HG03520 (cell line): ENCODE data around the gene HK3.

Experiments used
- ATAC-seq: cut with Tn5 transposase; IDR thresholded peaks from one replicate; pipeline ENCODE4 v1.9.1; 2021; ENCODE audit warnings: mild to moderate bottlenecking, moderate library complexity; ENCODE audit not compliant: unreplicated experiment

HK3 gene

GRCh38 chr5:176851380-176851779, 47.8 kb downstream of the HK3 start:
- ATAC-seq, result no peak

GRCh38 chr5:176850371-176851245, 48.5 kb downstream of the HK3 start:
- no peak for ATAC-seq

DNA sequence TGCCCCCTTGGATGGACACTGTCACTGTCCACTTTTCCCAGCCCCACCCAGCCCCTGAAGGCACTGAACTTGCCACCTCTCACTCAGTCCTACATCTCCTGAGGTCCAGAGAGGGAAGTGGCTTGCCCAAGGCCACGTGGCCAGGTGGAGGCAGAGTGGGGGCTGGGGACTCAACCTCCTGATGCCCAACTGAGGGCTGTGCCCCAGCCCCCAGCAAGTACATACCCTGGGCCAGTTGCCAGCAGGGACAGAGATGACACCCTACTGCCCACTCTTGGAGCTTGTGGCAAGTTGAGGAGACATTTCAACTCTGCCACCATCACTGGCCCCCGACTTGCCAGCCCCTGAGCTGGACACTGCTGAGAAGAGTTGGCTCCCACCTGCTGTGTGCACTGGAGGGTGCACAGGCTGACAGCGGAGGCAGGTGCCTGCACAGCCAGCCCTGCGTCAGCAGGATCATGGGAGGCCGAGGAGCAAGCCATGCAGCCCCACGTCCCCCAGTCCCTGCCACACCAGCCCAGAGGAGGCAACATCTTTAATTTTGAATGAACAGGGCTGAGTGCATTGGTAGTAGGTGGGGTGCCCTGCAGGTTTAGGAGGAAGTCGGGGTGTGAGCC, 49.4 kb downstream of the HK3 start:
- ATAC-seq, result no peak

DNA sequence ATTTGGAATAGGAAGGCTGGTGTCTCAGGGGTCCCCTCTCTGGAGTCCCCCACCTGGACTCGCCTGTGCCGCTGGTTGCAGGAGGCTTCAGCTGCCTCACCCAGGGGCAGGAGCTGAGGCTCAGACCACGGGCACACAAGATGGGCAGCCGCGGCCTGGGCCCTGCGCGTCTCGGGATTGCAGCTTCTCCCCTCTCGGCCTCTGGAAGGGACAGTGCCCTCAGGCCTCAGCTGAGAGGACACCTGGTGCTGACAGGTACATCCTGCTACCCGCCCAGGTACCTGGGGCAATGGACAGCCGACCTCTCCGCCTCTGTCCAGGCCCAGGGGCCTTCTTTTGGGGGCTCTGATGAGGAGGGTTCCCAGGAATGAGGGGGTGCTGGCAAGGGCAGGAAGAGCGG, 50.5 kb downstream of the HK3 start:
- no peak for ATAC-seq

GRCh38 chr5:176847726-176848290, 51.3 kb downstream of the HK3 start:
- ATAC-seq, result no peak

GRCh38 chr5:176847148-176847547, 52.0 kb downstream of the HK3 start:
- ATAC-seq, result no peak

DNA sequence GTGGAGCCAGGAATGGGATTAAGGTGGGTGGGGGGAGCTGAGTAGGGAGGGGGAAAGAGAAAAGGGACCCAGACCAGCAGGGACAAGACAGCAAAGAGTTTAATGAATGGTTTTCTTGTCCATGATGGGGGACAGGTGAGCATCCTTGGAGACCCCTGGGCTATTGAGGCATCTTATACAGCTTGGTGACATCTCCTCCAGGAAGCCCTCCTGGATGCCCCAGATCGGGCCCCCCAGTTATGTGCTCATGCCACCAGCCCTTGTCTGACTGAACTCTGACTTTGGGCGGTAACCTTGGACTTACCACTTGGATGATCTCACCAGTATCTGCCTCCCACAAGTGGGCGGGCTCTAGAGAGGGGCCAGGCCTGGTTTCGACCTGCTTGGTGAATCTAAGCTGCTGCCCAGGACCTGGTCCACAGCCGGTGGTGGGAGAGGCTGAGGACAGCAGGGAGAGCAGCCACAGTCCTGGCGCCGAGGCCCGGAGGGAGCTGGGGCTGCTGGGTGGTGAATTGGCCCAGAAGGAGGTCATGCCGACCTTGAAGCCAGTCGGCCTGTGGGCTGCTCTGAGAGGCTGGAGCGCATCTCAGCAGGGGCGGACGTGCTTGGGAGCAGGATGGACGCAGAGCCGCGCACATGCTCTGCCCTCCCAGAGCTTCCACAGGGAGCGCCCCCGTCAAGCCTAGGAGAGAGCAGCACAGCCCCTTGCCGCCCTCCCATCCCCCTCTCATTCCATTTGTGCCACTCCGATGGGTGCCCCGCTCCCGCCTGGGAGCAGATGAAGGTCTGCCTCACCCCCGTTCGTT, 52.6 kb downstream of the HK3 start:
- ATAC-seq, result no peak

DNA sequence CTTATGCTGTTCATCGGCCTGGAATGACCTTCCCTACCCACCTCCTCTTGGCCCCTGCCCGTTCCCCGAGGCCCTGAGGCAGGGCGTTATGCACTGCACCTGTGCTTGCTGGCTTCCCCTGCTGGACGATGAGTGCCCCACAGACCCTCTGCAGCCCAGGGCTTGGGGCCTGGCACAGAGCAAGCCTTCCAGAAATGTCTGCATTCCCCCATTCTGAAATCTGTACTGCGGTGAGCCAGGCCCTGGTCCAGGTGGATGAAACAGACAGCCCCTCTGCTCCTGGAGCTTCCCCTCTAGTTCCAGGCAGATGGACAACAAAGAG, 53.8 kb downstream of the HK3 start:
- ATAC-seq, result no peak

DNA sequence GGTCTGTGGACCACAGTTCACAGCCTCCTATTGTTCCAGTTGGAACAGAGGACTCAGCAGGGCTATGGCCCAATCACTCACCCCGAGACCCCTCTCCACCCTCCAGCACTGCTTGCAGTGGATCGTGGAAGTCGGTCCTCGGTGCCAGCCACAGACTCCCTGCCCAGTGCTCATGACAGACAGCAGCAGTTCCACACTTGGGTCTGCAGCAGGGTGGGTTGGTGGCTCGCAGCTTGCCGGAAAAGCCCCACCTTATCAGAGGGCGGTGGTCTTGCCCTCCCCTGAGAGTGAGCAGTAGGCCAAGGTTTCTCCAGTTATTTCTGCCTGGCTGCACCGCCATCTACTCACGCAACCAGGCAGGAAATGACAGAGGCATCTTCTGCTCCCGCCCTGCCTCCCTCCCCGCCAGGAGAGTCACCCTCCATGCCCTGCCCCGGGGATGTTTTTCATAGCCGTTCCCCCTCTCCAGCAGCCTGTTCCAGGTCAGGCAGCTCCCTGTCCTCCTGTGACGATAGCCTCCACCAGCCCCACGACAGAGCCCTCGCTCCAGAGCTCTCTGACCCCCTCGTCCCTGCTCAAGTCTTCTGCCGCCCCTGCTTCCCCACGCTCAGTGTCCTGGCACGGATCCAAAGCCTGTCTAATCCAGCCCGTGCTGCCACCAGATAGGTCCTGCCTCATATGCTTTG, 54.3 kb downstream of the HK3 start:
- ATAC-seq, result no peak

- no peak for ATAC-seq
Observed at GRCh38 chr5:176844281-176844680, 54.9 kb downstream of the HK3 start.

DNA sequence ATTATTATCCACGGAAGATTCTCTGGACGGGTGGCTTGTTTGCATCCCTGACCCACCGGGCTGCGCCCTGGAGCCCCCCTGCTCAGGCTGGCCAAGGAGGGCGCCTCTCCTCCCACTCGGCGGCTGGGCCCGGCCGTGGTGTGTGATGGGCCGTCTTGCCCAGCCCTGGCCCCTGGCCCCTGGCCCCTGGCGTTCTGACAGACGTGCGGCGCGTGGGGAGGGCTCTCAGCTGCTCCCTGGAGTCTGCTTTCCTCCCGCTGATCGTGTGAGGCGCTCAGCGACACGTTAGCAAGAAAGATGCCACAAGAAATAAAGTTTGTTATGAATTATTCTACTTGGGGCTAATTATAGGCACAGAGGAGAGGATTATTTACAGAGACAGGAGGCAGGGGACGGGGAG, 55.5 kb downstream of the HK3 start:
- ATAC-seq, result no peak

GRCh38 chr5:176837707-176838115, 61.4 kb downstream of the HK3 start:
- no peak for ATAC-seq

DNA sequence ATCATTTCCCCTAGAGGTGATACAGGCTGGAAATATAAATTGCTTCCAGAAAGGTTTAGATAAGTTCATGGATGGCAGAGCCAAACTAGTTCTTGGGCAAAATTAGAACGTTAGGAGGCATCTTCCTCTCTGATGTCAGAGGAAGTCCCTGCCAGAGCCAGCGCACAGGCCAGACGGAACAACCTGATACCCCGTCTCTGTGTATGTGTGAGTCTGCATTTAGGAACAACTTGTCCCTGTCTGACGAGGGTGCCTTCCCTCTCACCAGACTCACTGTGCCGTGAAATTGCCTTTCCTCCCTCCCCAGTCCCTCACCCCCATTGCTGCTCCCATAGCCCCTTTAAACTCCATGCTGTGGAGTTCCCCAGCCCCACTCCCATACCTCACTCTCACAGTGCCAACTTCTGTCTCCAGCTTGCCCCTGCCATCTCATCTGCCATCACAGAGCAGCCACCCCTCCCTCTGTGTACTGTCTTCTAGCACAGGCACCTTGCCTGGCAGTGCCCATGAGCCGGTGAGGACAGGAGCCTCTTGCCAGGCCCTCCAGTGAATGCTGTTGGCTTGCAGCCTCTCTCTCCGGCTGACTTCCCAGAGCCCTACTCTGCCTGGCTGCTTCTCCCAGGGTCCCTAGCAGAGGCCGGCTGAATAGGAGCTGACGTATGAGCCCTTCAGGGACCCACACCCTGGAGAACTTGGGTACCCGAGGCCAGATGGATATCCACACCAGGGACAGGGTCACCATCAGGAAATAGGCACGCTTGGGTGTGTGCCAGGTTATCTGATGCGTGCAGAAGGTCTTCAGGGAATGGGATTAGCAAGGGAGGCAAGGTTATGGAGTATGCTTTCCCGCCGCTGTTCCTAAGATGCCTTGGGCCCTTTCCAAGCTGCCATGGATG, 62.1 kb downstream of the HK3 start:
- no peak for ATAC-seq

GRCh38 chr5:176835918-176836317, 63.2 kb downstream of the HK3 start:
- ATAC-seq, result no peak

- no peak for ATAC-seq
Observed at GRCh38 chr5:176833286-176833685, 65.9 kb downstream of the HK3 start.

DNA sequence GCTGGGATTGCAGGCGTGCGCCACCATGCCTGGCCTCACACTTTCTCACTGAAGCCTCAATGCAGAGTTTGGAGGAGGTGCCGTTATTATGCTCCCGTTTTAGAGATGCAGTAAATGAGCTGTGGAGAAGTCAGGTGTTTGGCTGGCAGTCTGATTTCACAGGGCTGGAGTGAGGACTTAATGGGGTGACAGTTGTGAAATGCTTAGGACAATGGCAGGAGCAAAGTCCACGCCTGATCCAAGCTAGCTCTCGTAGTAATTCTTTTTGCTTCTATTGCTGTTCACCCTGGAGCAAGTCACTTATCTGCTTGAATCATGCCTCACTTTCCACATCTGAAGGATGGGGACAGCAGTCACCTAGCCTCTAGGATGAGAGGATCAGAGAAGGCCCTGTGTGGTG, 67.0 kb downstream of the HK3 start:
- ATAC-seq, result no peak

DNA sequence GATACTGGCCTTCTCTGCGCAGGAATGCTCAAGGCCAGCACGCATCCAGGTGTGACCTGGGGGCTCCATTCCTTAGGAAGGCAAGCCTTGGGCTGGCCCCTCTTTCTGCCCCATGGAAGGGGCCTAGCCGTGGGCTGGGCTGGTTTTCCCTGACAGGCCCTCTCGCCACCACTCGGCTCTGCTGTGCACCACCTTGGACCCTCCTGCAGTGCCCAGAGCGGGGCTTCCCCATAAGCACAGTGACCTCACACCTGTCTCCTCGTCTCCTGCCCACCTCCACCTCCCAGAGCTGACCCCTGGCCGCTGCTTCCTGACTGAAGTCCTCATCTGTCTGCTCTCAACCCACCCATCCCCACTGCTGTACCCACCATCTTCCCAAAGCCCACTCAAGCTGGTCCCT, 67.7 kb downstream of the HK3 start:
- ATAC-seq, result no peak

- ATAC-seq, result no peak
Observed at GRCh38 chr5:176830995-176831423, 68.1 kb downstream of the HK3 start.
